Activated CD4-positive, alpha-beta memory T cell treated with anti-CD3 and anti-CD28 coated beads, Interleukin-2, amount 10 ng/mL, durations not matched to agents 7 days and 5 days (primary cell): ENCODE measurements around the gene KHDRBS1. TPM values are rescaled to one million over a fixed set of nuclear protein-coding genes. Genes with fewer than 3 reads are reported as not detected.
"Not testable (repeated sequence)": the region's sequence is repeated elsewhere in the genome, so short reads cannot be mapped to it uniquely, and the experiment has no call there.

Experiments used
- CTCF ChIA-PET: fragments of 350-600 bp; sonication (Branson Sonifier 250); formaldehyde crosslinking; loops from one replicate; lab custom pipeline; 2021; ENCODE audit warnings: antibody characterized with exemption, inconsistent platforms; lab: Charles Lee
- POLR2A ChIA-PET: fragments of 350-600 bp; sonication (Branson Sonifier 250); formaldehyde crosslinking; loops from one replicate; lab custom pipeline; 2021; ENCODE audit warnings: antibody characterized with exemption; lab: Charles Lee
- DNase-seq: peaks from one replicate; pipeline ENCODE4 v3.0.0-alpha.2; 2020
- H3K27ac Mint-ChIP-seq: one replicate; pipeline ENCODE4 v1.8.0; 2021; ENCODE audit warnings: mild to moderate bottlenecking, mixed read lengths
- H3K27me3 Mint-ChIP-seq: one replicate; pipeline ENCODE4 v1.8.0; 2021; ENCODE audit warnings: mixed read lengths
- H3K36me3 Mint-ChIP-seq: one replicate; pipeline ENCODE4 v1.8.0; 2021; ENCODE audit warnings: low read depth, mixed read lengths
- H3K4me1 Mint-ChIP-seq: one replicate; pipeline ENCODE4 v1.8.0; 2021; ENCODE audit warnings: mixed read lengths
- H3K4me3 Mint-ChIP-seq: one replicate; pipeline ENCODE4 v1.8.0; 2021; ENCODE audit warnings: mild to moderate bottlenecking, mixed read lengths
- H3K9me3 Mint-ChIP-seq: one replicate; pipeline ENCODE4 v1.8.0; 2021; ENCODE audit warnings: mixed read lengths
- total RNA-seq, 2 experiments: library from RNA; stranded (reverse); gene quantifications; one replicate each; pipeline ENCODE4 v1.2.3, GENCODE V29; 2021

KHDRBS1 gene
- total RNA-seq, 2 experiments from 2014 or later = 168 to 169 TPM

DNA sequence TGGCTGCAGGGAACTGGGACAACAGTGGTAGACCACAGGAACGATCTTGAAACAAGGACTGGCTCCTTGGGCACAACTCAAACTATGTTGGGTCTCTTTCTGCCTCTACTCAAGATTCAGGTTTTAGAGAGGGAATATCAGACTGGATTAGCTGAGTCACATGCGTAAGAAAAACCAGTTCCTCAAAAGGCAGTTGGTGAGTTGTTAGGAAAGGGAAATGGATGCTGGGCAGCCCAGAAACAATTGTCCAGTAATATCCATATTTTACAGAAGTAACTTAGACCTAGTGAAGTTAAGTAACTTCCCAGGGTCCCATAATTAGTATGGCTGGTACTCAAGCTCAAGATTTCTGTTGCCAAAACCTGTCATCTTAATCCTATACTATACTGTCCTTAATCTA is 32.1 kb downstream of the KHDRBS1 start:
- Mint-ChIP-seq H3K27ac (no peak overlapping the region), H3K9me3 (no peaks in the 10 kb centered on the region), H3K36me3 (peaks cover 58% of the 10 kb centered on the region), H3K4me3 (no peak overlapping the region), H3K27me3 (no peaks in the 10 kb centered on the region), H3K4me1 (peaks cover 2% of the 10 kb centered on the region)
- DNase-seq = no peak
- ChIA-PET CTCF (no interaction called here), POLR2A (no interaction called here)

DNA sequence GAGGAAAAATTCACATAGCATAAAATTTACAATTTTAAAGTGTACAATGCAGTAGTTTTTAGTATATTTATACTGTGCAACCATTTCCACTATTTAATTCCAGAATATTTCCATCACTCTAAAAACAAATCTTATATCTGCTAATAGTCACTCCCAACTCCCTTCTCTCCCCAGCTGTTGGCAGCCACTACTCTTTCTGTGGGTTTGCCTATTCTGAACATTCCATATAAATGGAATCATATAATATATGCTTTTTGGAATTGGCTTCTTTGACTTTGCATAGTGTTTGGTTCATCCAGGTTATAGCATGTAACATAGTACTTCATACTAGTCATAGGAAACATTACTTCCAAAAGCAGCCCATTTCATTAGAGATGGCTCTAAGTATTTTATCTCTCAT is 34.0 kb downstream of the KHDRBS1 start:
- DNase-seq = no peak
- CTCF ChIA-PET = no interaction called here
- Mint-ChIP-seq H3K27me3 (no peaks in the 10 kb centered on the region), H3K4me1 (peaks cover 2% of the 10 kb centered on the region), H3K4me3 (no peak overlapping the region), H3K36me3 (peaks cover 57% of the 10 kb centered on the region), H3K9me3 (no peaks in the 10 kb centered on the region), H3K27ac (no peak overlapping the region)
- POLR2A ChIA-PET = interaction anchor here (1.1 kb wide), 1 partner anchor 9 kb away, joined by 3 read pairs; no protein-coding TSS in a partner anchor

DNA sequence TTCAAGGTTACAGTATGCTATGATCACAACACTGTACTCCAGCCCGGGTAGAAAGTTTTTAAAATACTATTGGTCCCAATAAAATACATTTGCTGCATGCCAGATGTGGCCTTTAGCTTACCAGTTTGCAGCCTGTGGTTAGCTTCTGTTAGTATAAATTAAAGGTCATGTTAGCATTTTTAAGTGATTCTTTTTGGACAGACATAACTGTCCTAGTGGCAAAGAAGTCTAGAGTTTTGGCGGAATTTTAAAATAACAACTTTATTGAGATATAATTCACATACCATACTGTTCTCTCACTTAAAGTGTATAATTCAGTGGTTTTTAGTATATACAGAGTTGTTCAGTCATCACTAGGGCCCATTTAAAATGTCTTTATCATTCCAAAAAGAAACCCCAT is 34.8 kb downstream of the KHDRBS1 start:
- Mint-ChIP-seq H3K27me3 (no peaks in the 10 kb centered on the region), H3K36me3 (peaks cover 59% of the 10 kb centered on the region), H3K9me3 (no peaks in the 10 kb centered on the region), H3K27ac (no peak overlapping the region), H3K4me1 (peaks cover 2% of the 10 kb centered on the region), H3K4me3 (no peak overlapping the region)
- CTCF ChIA-PET = no interaction called here
- POLR2A ChIA-PET = interaction anchor here (1.1 kb wide), 1 partner anchor 8 kb away, joined by 3 read pairs; no protein-coding TSS in a partner anchor
- DNase-seq = no peak

GRCh38 chr1:32051706-32052105 is 38.0 kb downstream of the KHDRBS1 start:
- Mint-ChIP-seq H3K27me3 (no peaks in the 10 kb centered on the region), H3K4me1 (peaks cover 2% of the 10 kb centered on the region), H3K27ac (no peak overlapping the region), H3K4me3 (no peak overlapping the region), H3K36me3 (peaks cover 68% of the 10 kb centered on the region), H3K9me3 (no peaks in the 10 kb centered on the region)
- ChIA-PET CTCF (interaction anchor here (0.9 kb wide), 1 partner anchor 11 kb away, joined by 3 read pairs; no protein-coding TSS in a partner anchor), POLR2A (interaction anchor here (1.3 kb wide), 1 partner anchor 16 kb away, joined by 4 read pairs; no protein-coding TSS in a partner anchor)
- no peak for DNase-seq

DNA sequence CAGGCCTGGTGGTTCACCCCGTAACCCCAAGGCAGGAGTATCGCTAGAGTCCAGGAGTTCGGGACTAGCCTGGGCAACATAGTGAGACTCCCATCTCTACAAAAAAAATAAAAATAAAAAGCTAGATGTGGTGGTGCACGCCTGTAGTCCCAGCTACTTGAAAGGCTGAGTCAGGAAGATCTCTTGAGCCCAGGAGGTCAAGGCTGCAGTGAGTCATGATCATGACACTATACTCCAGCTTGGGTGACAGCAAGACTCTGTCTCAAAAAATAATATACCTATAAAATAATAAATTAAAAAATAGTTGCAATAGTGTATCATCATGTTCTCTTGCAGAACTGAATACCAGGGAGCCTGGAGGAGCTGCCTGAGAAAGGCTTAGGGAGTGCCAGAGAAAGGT is 39.2 kb downstream of the KHDRBS1 start:
- no peak overlapping the region for H3K4me3 Mint-ChIP-seq
- H3K27ac Mint-ChIP-seq = no peak overlapping the region
- no peaks in the 10 kb centered on the region for H3K27me3 Mint-ChIP-seq
- ChIA-PET CTCF (interaction anchor here (0.5 to 1.3 kb wide), 5 partner anchors 10 to 83 kb away, joined by 3 to 6 read pairs (median 3); partner anchors contain the start of genes KPNA6 and TMEM39B), POLR2A (interaction anchor here (0.6 to 2.0 kb wide), 5 partner anchors 9 to 320 kb away, joined by 3 to 10 read pairs (median 4); partner anchors contain the start of genes KHDRBS1 and KPNA6)
- no peaks in the 10 kb centered on the region for H3K9me3 Mint-ChIP-seq
- DNase-seq = no peak
- peaks cover 66% of the 10 kb centered on the region for H3K36me3 Mint-ChIP-seq
- peaks cover 2% of the 10 kb centered on the region for H3K4me1 Mint-ChIP-seq

GRCh38 chr1:32055416-32055815 is 41.7 kb downstream of the KHDRBS1 start:
- DNase-seq = no peak
- Mint-ChIP-seq H3K4me3 (no peak overlapping the region), H3K27me3 (no peaks in the 10 kb centered on the region), H3K36me3 (peaks cover 69% of the 10 kb centered on the region), H3K9me3 (no peaks in the 10 kb centered on the region), H3K4me1 (no peaks in the 10 kb centered on the region), H3K27ac (no peak overlapping the region)
- ChIA-PET POLR2A (interaction anchor here (1.5 to 3.0 kb wide), 3 partner anchors 10 to 18 kb away, joined by 5 to 11 read pairs (median 7); partner anchors contain the start of gene TMEM39B), CTCF (interaction anchor here (1.0 kb wide), 1 partner anchor 339 kb away, joined by 3 read pairs; no protein-coding TSS in a partner anchor)

- POLR2A ChIA-PET = interaction anchor here (1.0 to 3.0 kb wide), 4 partner anchors 9 to 17 kb away, joined by 3 to 11 read pairs (median 6); partner anchors contain the start of gene TMEM39B
These were observed 42.9 kb downstream of the KHDRBS1 start for GRCh38 chr1:32056598-32056997.

DNA sequence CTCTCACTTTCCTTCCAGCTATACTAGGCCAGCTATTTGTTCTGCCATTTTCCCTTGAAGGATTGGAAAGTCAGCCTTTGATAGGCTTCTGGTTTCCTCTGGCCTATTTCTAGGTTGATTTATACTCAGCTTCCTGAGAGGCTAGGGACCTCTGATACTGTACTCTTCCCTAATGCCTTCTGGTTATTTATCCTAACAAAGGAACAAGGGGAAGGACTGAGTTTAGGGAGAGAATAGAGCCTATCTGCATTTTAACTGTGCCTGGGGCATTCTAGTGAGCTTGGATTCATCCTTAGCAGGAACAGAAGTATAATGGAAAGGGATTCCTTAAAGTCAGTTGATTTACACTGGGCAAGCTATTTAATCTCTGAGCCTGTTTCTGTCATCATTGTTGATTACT is 47.2 kb downstream of the KHDRBS1 start:
- ChIA-PET POLR2A (interaction anchor here (1.4 to 2.0 kb wide), 2 partner anchors 11 to 17 kb away, joined by 4 to 5 read pairs; no protein-coding TSS in a partner anchor), CTCF (interaction anchor here (0.7 to 1.1 kb wide), 5 partner anchors 18 to 391 kb away, joined by 3 to 4 read pairs (median 3); partner anchors contain the start of gene SPOCD1)
- no peaks in the 10 kb centered on the region for H3K27me3 Mint-ChIP-seq
- DNase-seq = no peak
- H3K9me3 Mint-ChIP-seq = no peaks in the 10 kb centered on the region
- H3K36me3 Mint-ChIP-seq = peaks cover 54% of the 10 kb centered on the region
- no peak overlapping the region for H3K4me3 Mint-ChIP-seq
- peaks cover 6% of the 10 kb centered on the region for H3K4me1 Mint-ChIP-seq
- H3K27ac Mint-ChIP-seq = no peak overlapping the region

More at GRCh38 chr1:32056598-32056997, 42.9 kb downstream of the KHDRBS1 start:
- Mint-ChIP-seq H3K27me3 (no peaks in the 10 kb centered on the region), H3K36me3 (peaks cover 74% of the 10 kb centered on the region), H3K27ac (no peak overlapping the region), H3K4me1 (no peaks in the 10 kb centered on the region), H3K9me3 (no peaks in the 10 kb centered on the region), H3K4me3 (no peak overlapping the region)
- CTCF ChIA-PET = interaction anchor here (0.8 to 1.1 kb wide), 6 partner anchors 10 to 340 kb away, joined by 3 read pairs; partner anchors contain the start of gene KPNA6
- no peak for DNase-seq

DNA sequence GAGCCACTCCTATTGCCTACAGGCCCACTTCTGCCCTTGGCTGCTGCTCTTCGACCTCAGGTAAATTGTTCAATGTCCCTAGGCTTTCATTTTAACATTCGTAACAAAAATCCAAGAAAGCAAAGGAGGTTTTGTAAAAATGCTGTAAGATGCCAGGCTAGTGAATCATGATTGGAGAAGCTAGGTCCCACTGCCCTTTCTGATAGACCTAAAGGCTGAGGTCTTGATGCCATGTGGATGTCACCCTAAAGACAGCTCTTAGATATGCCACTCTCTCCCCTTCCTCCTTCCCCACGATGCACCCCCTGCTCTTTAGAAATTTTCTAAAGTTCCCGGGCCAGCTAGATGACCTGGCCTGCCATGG is 49.2 kb downstream of the KHDRBS1 start:
- Mint-ChIP-seq H3K27ac (peak overlapping the region; percentile 26), H3K9me3 (no peaks in the 10 kb centered on the region), H3K27me3 (no peaks in the 10 kb centered on the region), H3K36me3 (peaks cover 43% of the 10 kb centered on the region), H3K4me3 (no peak overlapping the region), H3K4me1 (peaks cover 17% of the 10 kb centered on the region)
- ChIA-PET CTCF (interaction anchor here (0.5 to 1.6 kb wide), 19 partner anchors 9 to 249 kb away, joined by 3 to 8 read pairs (median 3); partner anchors contain the start of genes KHDRBS1, SPOCD1 and TMEM39B), POLR2A (interaction anchor here (1.0 to 1.8 kb wide), 4 partner anchors 10 to 274 kb away, joined by 3 to 19 read pairs (median 4); partner anchors contain the start of genes KHDRBS1 and TMEM39B)
- DNase-seq = no peak

- Mint-ChIP-seq H3K9me3 (no peaks in the 10 kb centered on the region), H3K27me3 (no peaks in the 10 kb centered on the region), H3K4me1 (peaks cover 17% of the 10 kb centered on the region), H3K27ac (no peak overlapping the region), H3K36me3 (peaks cover 41% of the 10 kb centered on the region), H3K4me3 (no peak overlapping the region)
- POLR2A ChIA-PET = interaction anchor here (1.0 to 1.8 kb wide), 3 partner anchors 9 to 274 kb away, joined by 3 to 19 read pairs (median 4); partner anchors contain the start of gene TMEM39B
- CTCF ChIA-PET = interaction anchor here (0.5 to 1.6 kb wide), 17 partner anchors 9 to 250 kb away, joined by 3 to 8 read pairs (median 3); partner anchors contain the start of genes KHDRBS1, SPOCD1 and TMEM39B
- DNase-seq = no peak
These were observed 49.6 kb downstream of the KHDRBS1 start for GRCh38 chr1:32063261-32063681.

- H3K27me3 Mint-ChIP-seq = not testable (repeated sequence)
- H3K27ac Mint-ChIP-seq = peak overlapping the region; percentile 58
These were observed 52.2 kb downstream of the KHDRBS1 start for GRCh38 chr1:32065613-32066488.

GRCh38 chr1:32066489-32066873 is 52.8 kb downstream of the KHDRBS1 start:
- ChIA-PET CTCF (interaction anchor here (0.7 to 1.1 kb wide), 3 partner anchors 10 to 1264 kb away, joined by 3 to 4 read pairs (median 3); no protein-coding TSS in a partner anchor), POLR2A (interaction anchor here (1.1 to 1.3 kb wide), 4 partner anchors 13 to 53 kb away, joined by 3 to 4 read pairs (median 4); partner anchors contain the start of genes KHDRBS1 and KPNA6)
- peak overlapping the region; percentile 58 for H3K27ac Mint-ChIP-seq
- no peaks in the 10 kb centered on the region for H3K9me3 Mint-ChIP-seq
- DNase-seq = peak; percentile 21
- peaks cover 25% of the 10 kb centered on the region for H3K4me1 Mint-ChIP-seq
- H3K36me3 Mint-ChIP-seq = peaks cover 12% of the 10 kb centered on the region
- no peak overlapping the region for H3K4me3 Mint-ChIP-seq
- H3K27me3 Mint-ChIP-seq = no peaks in the 10 kb centered on the region

More at GRCh38 chr1:32065613-32066488, 52.2 kb downstream of the KHDRBS1 start:
- not testable (repeated sequence) for H3K4me3 Mint-ChIP-seq, DNase-seq, H3K9me3 Mint-ChIP-seq
- ChIA-PET CTCF (interaction anchor here (0.7 to 1.1 kb wide), 3 partner anchors 9 to 1264 kb away, joined by 3 to 4 read pairs (median 3); no protein-coding TSS in a partner anchor), POLR2A (interaction anchor here (0.7 to 1.5 kb wide), 7 partner anchors 10 to 670 kb away, joined by 3 to 7 read pairs (median 4); partner anchors contain the start of genes KHDRBS1 and KPNA6)
- Mint-ChIP-seq H3K36me3 (peaks cover 18% of the 10 kb centered on the region), H3K4me1 (peaks cover 25% of the 10 kb centered on the region)
